Measurements from ENCODE around the gene ASB2.

ASB2 gene

DNA sequence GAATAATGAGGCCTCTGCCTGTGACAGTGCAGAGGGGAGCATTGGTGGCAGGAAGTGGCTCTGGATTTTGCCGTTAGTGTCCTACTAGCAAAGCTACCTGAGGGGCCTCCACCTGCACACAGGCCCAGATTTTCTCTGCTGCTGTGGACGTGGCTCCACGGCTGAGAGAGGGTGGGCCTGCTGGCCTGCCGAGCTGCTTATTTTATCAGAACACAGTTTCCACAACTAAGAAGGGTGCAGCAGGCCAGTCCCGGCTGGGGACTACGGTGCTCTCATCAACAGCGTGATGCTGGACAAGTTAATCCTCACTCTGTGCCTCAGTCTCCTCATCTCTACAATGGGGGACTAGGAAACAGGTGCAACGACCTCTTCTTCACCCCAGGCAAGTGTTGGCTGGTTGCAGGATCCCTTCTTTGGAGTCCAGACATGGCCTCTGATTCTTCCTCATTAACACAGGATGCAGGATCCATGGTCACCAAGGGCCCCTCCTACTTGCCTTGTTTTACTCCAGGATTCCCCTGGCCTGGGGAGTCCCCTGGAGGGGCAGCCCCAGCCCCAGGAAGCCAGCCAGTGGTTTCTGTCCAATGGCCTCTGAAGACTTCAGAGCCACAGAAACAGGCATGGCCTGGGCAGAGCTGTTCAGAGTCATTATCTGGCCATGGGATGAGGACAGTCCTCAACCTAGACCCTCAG, 45.9 kb downstream of the ASB2 start:
- Histone ChIP-seq H3K9ac (ENCODE audit: low read length) (no peak overlapping the region), H3K27ac (ENCODE audit: low read length) (no peak overlapping the region)

DNA sequence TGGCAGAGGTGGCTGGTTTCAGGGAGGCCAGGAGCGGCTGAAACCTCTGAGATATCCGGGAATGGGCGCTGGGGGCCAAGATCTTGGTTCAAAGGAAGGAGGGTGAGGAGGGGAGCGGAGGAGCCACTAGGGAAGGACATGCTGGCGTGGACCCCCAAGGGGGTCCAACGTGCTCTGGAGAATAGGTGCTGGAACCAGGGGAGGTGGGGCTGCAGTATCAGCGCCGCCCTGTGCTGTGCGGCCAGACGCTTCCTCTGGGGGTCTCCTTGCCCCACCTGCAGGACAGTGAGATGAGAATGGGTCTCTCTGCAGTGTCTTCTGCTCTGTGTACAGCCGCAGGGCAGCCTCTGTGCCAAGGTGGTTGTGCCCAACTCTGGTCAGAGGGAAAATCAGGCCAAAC, 46.7 kb downstream of the ASB2 start:
- Histone ChIP-seq H3K4me2 (ENCODE audit: low read length) (no peak overlapping the region), H3K9me3 (ENCODE audit: insufficient read depth, low read length) (no peaks in the 10 kb centered on the region), H3K27me3 (ENCODE audit: low read depth, low read length) (no peaks in the 10 kb centered on the region), H3K36me3 (replicated peaks; ENCODE audit: low read depth, low read length) (no peaks in the 10 kb centered on the region), H3K79me2 (ENCODE audit: low read length) (no peaks in the 10 kb centered on the region), H3K27ac (ENCODE audit: low read length) (no peak overlapping the region), H4K20me1 (ENCODE audit: insufficient read depth, low read length) (no peaks in the 10 kb centered on the region), H3K4me3 (ENCODE audit: low read length) (no peak overlapping the region), H2AFZ (ENCODE audit: low read depth, low read length) (no peak overlapping the region), H3K4me1 (ENCODE audit: low read length) (peaks cover 16% of the 10 kb centered on the region), H3K9ac (ENCODE audit: low read length) (no peak overlapping the region)
- TF ChIP-seq EZH2phosphoT487 (IDR thresholded peaks at IDR 0.05; ENCODE audit: low read depth): no peak
- TF ChIP-seq, protein P1, sequence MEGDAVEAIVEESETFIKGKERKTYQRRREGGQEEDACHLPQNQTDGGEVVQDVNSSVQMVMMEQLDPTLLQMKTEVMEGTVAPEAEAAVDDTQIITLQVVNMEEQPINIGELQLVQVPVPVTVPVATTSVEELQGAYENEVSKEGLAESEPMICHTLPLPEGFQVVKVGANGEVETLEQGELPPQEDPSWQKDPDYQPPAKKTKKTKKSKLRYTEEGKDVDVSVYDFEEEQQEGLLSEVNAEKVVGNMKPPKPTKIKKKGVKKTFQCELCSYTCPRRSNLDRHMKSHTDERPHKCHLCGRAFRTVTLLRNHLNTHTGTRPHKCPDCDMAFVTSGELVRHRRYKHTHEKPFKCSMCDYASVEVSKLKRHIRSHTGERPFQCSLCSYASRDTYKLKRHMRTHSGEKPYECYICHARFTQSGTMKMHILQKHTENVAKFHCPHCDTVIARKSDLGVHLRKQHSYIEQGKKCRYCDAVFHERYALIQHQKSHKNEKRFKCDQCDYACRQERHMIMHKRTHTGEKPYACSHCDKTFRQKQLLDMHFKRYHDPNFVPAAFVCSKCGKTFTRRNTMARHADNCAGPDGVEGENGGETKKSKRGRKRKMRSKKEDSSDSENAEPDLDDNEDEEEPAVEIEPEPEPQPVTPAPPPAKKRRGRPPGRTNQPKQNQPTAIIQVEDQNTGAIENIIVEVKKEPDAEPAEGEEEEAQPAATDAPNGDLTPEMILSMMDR (IDR thresholded peaks at IDR 0.05; ENCODE audit: low read depth, low read length): no peak

More for the DNA sequence above, 45.9 kb downstream of the ASB2 start:
- Histone ChIP-seq H3K27me3 (ENCODE audit: low read depth, low read length) (no peaks in the 10 kb centered on the region), H3K79me2 (ENCODE audit: low read length) (no peaks in the 10 kb centered on the region), H4K20me1 (ENCODE audit: insufficient read depth, low read length) (no peaks in the 10 kb centered on the region), H3K36me3 (replicated peaks; ENCODE audit: low read depth, low read length) (no peaks in the 10 kb centered on the region), H3K4me1 (ENCODE audit: low read length) (peaks cover 16% of the 10 kb centered on the region), H3K4me3 (ENCODE audit: low read length) (no peak overlapping the region), H2AFZ (ENCODE audit: low read depth, low read length) (no peak overlapping the region), H3K9me3 (ENCODE audit: insufficient read depth, low read length) (no peaks in the 10 kb centered on the region), H3K4me2 (ENCODE audit: low read length) (no peak overlapping the region)
- TF ChIP-seq, protein P1 (IDR thresholded peaks at IDR 0.05; ENCODE audit: low read depth, low read length): no peak
- no peak for TF ChIP-seq EZH2phosphoT487 (IDR thresholded peaks at IDR 0.05; ENCODE audit: low read depth)

DNA sequence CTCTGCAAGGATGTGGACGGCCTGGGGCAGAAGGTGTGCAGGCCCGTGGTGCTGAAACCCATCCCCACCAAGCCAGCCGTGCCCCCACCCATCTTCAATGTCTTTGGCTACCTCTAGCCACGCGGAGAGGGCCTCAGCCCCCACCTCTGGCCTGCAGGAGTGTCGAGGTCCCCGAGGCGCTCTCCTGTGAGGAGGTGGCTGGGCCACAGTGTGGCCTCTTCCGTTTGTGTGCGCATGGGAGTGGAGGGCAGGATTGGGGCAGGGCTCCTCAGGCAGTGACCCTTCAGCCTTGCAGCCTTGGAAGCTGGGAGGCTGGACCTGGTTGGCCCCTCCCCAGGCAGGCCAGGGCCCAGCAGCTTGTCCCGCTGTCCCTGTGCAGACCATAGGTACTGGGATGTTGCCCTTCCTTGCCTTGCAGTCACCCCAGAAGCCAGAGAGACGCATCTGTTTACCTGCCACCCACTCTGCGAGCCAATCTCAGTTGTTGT, 47.3 kb downstream of the ASB2 start:
- Histone ChIP-seq H3K4me2 (ENCODE audit: low read length) (no peak overlapping the region), H3K36me3 (replicated peaks; ENCODE audit: low read depth, low read length) (no peaks in the 10 kb centered on the region), H3K4me3 (ENCODE audit: low read length) (no peak overlapping the region), H3K4me1 (ENCODE audit: low read length) (peaks cover 16% of the 10 kb centered on the region), H3K27ac (ENCODE audit: low read length) (no peak overlapping the region), H3K9ac (ENCODE audit: low read length) (no peak overlapping the region), H3K79me2 (ENCODE audit: low read length) (no peaks in the 10 kb centered on the region), H4K20me1 (ENCODE audit: insufficient read depth, low read length) (no peaks in the 10 kb centered on the region), H2AFZ (ENCODE audit: low read depth, low read length) (no peak overlapping the region), H3K9me3 (ENCODE audit: insufficient read depth, low read length) (no peaks in the 10 kb centered on the region), H3K27me3 (ENCODE audit: low read depth, low read length) (no peaks in the 10 kb centered on the region)
- TF ChIP-seq, protein P1 (IDR thresholded peaks at IDR 0.05; ENCODE audit: low read depth, low read length): no peak

DNA sequence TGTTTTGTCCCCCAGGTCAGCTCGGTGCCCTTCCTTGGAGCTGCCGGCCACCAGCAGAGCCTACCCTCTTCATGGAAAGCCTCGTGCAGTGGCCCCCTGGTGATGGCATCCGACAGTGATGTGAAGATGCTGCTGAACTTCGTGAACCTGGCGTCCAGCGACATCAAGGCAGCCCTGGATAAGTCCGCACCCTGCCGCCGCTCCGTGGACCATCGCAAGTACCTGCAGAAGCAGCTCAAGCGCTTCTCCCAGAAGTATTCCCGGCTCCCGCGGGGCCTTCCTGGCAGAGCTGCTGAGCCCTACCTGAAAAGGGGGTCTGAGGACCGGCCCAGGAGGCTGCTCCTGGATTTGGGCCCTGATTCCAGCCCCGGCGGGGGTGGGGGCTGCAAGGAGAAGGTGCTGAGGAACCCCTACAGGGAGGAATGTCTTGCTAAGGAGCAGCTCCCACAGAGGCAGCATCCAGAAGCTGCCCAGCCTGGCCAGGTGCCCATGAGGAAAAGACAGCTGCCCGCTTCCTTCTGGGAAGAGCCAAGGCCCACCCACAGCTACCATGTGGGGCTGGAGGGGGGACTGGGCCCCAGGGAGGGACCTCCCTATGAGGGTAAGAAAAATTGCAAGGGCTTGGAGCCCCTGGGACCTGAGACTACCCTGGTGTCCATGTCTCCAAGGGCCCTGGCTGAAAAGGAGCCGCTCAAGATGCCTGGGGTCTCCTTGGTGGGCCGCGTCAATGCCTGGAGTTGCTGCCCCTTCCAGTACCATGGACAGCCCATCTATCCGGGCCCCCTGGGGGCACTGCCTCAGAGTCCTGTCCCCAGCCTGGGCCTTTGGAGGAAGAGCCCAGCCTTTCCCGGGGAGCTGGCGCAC, 48.0 kb downstream of the ASB2 start:
- no peak overlapping the region for H3K4me3 ChIP-seq (ENCODE audit: low read length)
- H3K9me3 ChIP-seq (ENCODE audit: insufficient read depth, low read length): no peaks in the 10 kb centered on the region
- H3K9ac ChIP-seq (ENCODE audit: low read length): no peak overlapping the region
- H3K36me3 ChIP-seq (replicated peaks; ENCODE audit: low read depth, low read length): no peaks in the 10 kb centered on the region
- H3K27me3 ChIP-seq (ENCODE audit: low read depth, low read length): no peaks in the 10 kb centered on the region
- no peak for TF ChIP-seq EZH2phosphoT487 (IDR thresholded peaks at IDR 0.05; ENCODE audit: low read depth)
- TF ChIP-seq, protein P1 (IDR thresholded peaks at IDR 0.05; ENCODE audit: low read depth, low read length): no peak
- no peaks in the 10 kb centered on the region for H4K20me1 ChIP-seq (ENCODE audit: insufficient read depth, low read length)
- H3K4me2 ChIP-seq (ENCODE audit: low read length): no peak overlapping the region
- no peak overlapping the region for H2AFZ ChIP-seq (ENCODE audit: low read depth, low read length)
- H3K27ac ChIP-seq (ENCODE audit: low read length): no peak overlapping the region
- peaks cover 16% of the 10 kb centered on the region for H3K4me1 ChIP-seq (ENCODE audit: low read length)
- no peaks in the 10 kb centered on the region for H3K79me2 ChIP-seq (ENCODE audit: low read length)
